HG03196 (cell line): ENCODE measurements around the gene NUMA1.

Experiments
- ATAC-seq: cut with Tn5 transposase; IDR thresholded peaks from one replicate; pipeline ENCODE4 v1.9.1; 2021; ENCODE audit not compliant: unreplicated experiment

The NUMA1 gene

GRCh38 chr11:72024069-72024754 is 56.1 kb downstream of the NUMA1 start:
- ATAC-seq = no peak

- ATAC-seq = no peak
Measured at GRCh38 chr11:72023335-72023734, 57.0 kb downstream of the NUMA1 start.

GRCh38 chr11:72018171-72018570 is 62.2 kb downstream of the NUMA1 start:
- ATAC-seq = no peak

DNA sequence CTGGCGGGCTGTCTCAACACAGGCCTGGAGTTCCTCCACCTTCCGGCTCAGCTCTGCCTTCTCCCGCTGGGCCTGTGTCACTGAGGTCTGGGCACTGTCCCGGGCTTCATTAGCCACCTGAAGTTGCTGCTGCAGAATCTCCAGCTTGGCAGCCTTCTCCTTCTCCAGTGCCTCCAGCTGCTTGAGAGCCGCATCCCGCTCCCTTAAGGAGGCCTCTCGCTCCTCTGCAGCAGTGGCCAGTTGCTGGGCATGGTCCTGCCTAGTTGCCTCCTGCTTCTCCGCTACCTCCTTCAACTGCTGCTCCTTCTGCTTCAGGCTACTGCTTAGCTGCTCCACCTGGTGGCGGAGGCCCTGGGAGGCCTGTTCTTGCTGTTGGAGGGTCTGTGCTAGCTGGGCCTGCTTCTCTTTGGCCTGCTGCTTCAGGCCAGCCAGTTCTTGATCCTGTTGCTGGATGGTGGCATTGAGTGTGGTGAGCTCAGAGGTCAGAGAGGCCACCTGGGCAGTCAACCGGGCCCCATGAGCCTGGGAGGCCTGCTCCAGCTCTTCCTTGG is 64.8 kb downstream of the NUMA1 start:
- no peak for ATAC-seq

DNA sequence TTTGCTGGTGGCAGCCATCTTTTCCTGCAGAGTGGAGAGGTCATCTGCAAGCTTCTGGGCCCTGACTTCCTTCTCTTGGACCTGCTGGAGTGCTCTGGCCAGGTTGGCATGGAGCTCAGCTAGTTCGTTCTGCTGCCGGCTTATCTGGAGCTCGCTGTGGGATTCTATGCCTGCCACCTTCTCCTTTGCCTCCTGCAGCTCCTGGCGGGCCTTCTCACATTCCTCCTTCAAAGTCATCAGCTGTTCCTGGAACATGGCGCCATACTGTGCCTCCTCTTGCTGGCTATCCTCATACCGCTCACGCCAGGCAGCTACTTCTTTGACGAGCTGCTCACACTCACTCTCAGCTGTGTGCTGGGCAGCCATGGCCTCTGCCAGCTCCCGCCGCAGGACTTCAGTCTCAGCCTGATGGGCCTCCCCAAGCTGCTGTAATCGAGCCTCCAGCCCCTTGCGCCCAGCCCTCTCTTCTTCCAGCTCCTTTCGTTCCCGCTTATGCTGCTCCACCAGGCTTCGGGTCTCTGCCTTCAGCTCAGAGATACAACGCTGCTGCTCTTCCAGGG is 65.5 kb downstream of the NUMA1 start:
- ATAC-seq = no peak

GRCh38 chr11:72013765-72014711 is 66.3 kb downstream of the NUMA1 start:
- no peak for ATAC-seq

DNA sequence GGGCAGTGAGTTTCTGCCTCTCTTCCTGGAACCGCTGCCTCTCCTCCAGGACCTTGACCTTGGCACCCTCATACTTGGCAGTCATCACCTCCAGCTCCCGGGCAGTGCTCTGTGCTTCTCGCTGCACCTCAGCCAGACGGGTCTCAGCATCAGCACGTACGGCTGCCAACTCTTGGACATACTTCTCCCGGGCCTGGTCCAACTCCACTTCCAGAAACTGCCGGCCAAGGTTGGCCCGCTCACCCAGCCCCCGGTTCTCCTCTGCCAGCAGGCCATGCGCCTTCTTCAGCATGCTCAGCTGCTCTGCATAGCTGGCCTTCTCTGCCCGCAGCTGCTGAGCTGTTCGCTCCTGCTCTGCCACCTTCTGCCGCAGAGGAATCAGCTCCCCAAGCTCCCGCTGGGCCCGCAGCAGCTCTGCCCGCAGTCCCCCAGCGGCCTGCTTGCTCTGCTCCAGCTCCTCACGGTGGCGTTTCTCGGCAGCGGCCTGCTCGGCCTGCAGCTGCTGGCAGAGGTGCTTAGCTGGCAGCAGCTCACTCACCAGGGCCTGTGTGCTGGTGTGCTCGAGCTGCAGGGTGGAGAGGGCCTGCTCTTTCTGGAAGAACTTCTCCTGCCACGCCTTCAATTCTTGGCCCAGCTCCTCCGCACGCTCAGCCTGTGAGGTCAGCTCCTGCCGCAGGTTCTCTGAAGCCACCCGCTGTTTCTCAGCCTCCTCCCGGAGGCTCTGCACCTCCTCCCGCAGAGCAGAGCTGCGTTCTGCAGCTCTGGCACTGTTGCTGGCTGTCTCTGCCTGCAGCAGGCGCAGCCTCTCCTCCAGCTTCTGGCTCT is 67.2 kb downstream of the NUMA1 start:
- no peak for ATAC-seq

- no peak for ATAC-seq
Measured at GRCh38 chr11:72012091-72012630, 68.2 kb downstream of the NUMA1 start.

DNA sequence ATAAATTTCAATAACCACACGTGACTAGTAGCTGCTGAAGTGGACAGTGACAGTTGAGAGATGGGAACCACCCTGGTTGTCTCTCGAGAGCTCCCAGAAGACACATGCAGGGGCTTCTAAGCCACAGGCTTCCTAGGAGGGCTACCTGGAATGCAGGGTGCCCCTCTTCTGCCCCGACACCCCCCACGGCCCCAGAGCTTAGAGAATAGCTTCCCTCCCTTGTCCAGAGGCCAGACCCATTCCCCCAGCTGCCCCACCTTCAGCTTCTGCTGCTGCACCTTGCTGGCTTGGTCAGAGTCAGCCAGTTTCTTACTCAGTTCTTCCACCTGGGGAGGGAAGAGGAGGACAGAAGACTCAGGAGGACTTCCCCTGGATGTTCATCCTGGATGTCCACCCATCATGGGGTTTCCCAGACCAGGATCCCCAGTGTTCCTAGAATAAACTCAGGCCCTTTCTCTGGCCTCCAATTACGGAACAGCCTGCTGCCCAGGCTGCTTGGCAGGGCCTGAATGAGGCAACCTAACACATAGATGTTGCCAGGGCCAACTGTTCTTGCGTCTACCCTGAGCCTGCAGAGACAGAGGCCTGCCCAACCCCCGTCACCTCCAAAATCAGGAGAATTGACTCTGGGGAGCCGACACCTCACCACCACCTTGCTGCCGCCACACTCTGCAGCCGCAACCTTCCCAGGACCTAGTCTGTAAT is 69.7 kb downstream of the NUMA1 start:
- no peak for ATAC-seq

DNA sequence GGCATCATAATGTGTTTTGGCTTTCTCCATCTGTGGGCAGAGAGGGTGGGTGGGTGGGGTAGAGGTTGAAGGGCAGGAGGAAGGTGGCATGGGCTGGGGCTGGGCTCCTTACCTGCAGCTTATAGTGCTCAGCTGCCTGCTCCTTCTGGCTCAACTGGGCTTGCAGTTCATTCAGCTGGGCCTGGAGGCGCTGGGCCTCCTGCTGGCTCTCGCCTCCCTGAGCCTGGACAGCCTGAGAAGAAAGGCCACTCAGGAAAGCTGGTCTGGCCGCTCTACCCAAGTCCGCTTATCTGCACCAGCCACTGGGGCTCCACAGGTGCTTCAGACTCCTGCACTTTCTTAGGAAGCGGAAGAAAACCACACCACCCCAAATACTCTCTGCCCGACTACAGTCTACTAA is 71.2 kb downstream of the NUMA1 start:
- ATAC-seq = no peak

- no peak for ATAC-seq
Measured at GRCh38 chr11:72008728-72009127, 71.6 kb downstream of the NUMA1 start.

- ATAC-seq = no peak
Measured at GRCh38 chr11:72007587-72007986, 72.8 kb downstream of the NUMA1 start.

DNA sequence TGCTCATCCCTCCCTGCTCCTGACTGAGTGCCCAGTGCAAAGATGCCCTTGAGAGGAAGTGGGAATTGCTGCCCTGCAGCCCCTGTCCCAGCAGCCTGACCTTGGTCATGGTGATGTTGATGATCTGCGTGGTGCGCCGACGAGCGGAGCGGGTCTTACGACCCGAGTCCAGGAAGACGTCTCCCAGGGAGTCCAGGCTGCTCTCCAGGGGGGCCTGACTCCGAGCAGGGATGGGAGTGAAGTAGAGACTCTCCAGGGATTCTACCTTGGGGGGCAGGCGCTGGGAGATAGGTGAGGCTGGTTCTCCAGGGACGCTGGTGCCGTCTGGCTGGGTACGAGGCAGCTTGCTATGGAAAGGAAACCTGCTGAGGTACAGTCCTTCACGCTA is 73.3 kb downstream of the NUMA1 start:
- no peak for ATAC-seq

GRCh38 chr11:72006309-72007088 is 73.8 kb downstream of the NUMA1 start:
- no peak for ATAC-seq

DNA sequence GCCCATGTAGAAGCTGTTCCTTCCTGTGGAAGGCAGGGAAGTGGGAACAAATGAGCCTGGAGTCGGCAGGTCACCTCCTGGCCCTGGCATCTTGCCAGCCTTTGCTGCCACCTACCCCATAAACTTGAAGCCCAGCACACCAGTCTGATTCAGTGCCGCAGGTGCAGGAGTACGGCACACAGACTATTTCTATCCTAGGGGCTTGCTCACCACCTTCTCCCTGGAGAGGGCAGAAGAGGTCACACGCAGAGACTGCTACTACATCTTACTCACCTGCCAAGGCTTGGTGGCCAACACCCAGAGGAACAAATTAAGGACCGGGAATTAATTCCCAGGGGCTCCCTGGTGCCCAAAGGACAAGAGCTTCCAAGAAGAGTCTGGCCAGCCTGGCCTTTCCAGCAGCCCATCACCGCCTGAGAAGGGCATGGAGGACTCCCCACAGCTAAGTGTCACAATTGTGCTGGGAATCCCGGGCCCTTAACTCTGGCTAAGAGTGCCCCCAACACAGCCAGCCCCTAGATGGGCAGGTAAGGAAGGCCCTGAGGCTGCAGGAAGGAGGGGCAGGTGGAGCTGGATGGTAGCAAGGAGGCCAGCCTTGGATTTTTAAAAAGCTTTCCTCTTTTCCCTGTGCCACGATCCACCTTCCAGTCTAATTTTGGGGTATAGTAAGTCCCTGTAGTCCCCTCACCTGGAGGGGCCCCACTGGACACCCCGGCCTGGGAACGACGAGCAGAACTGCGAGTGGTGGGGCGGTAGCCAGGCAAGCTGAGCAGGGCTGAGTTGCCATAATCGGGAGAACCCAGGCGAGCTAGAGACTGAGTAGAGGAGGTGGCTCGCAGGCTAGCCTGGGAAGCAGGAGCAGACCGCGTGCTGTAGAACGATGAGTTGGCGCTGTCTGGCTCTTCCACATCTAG is 74.7 kb downstream of the NUMA1 start:
- no peak for ATAC-seq

- no peak for ATAC-seq
Measured at GRCh38 chr11:72004515-72005346, 75.6 kb downstream of the NUMA1 start.

DNA sequence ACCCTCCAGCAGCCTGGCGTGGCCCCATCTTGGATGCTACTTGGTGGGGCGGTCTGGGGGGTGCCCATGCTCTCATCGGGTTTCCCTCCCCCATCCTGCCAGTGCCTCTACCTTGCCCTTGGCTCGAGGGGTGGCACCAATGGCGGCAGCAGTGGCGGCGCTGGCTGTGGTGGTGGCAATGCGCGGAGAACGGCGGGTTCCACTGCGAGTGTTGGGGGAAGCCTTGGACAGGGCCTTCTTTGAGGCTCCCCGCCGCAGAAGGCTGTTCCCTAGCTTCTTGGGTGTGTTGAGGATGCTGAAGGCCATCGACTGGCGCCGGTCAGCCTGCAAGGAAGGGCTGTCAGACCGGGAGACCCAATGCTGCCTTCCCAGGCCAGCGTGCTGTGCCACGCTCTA is 76.6 kb downstream of the NUMA1 start:
- ATAC-seq = no peak
